C4-2B (cell line): ENCODE results near the gene ZNF771.

Source experiments
- H3K27ac ChIP-seq: fragments of 450-650 bp; 2 replicates; pipeline ENCODE4 v1.5.1; 2017
- CTCF ChIP-seq: fragments of 450-650 bp; conservative IDR thresholded peaks from 2 replicates; pipeline ENCODE4 v1.5.1; 2017; ENCODE audit warnings: mild to moderate bottlenecking
- ZFX ChIP-seq: fragments of 450-650 bp; IDR thresholded peaks from 2 replicates; pipeline ENCODE4 v1.6.1; 2017

ZNF771 gene

GRCh38 chr16:30381291-30382041, 25.9 kb upstream of the ZNF771 start:
- no peak overlapping the region for H3K27ac ChIP-seq
- no peak for TF ChIP-seq ZFX
- TF ChIP-seq CTCF: no peak

GRCh38 chr16:30382111-30382881, 25.1 kb upstream of the ZNF771 start, which contains the start of gene SEPTIN1:
Gene SEPTIN1 (minus strand): TSS chr16:30382561. CDS start chr16:30382542, 19 bp downstream.
- no peak within 1 kb of the TSS for H3K27ac ChIP-seq
- no peak for TF ChIP-seq ZFX
- no peak for TF ChIP-seq CTCF

GRCh38 chr16:30383521-30383920, 23.9 kb upstream of the ZNF771 start:
- TF ChIP-seq ZFX (no peak), CTCF (no peak)
- no peak overlapping the region for H3K27ac ChIP-seq

GRCh38 chr16:30394592-30395154, 12.7 kb upstream of the ZNF771 start:
- peak overlapping the region; percentile 93 for H3K27ac ChIP-seq
- no peak for TF ChIP-seq CTCF
- TF ChIP-seq ZFX: no peak

GRCh38 chr16:30395155-30395991, 12.0 kb upstream of the ZNF771 start, which contains the start of gene ZNF48:
Gene ZNF48 (plus strand): TSS chr16:30395420. CDS start chr16:30395795, 375 bp downstream.
- H3K27ac ChIP-seq: peak within 1 kb of the TSS; percentile 93
- TF ChIP-seq ZFX (peak; percentile 63), CTCF (peak; percentile 89)

GRCh38 chr16:30395992-30396585, 11.3 kb upstream of the ZNF771 start:
- peak overlapping the region; percentile 93 for H3K27ac ChIP-seq
- no peak for TF ChIP-seq ZFX
- TF ChIP-seq CTCF: no peak

- H3K27ac ChIP-seq: peak overlapping the region; percentile 93
These were observed 10.8 kb upstream of the ZNF771 start for GRCh38 chr16:30396627-30397026.
